ENCODE measurements around the gene LATS1.

GRCh38 chr6:149725785-149726184 lies 7.9 kb upstream of the LATS1 start:
- TF ChIP-seq CTCF (IDR thresholded peaks at IDR 0.05) (no peak), POLR2A (IDR thresholded peaks at IDR 0.05) (no peak), EP300 (IDR thresholded peaks at IDR 0.05) (no peak)
